AG08396 (cell line): ENCODE measurements around the gene C3orf85.

ENCODE experiments used
- DNase-seq: peaks from one replicate; pipeline ENCODE4 v3.0.0; 2012; ENCODE audit warnings: low spot score, mixed read lengths

The C3orf85 gene

GRCh38 chr3:109152320-109152719 is 15.8 kb downstream of the C3orf85 start:
- no peak for DNase-seq

GRCh38 chr3:109154979-109155378 is 18.5 kb downstream of the C3orf85 start:
- no peak for DNase-seq

DNA sequence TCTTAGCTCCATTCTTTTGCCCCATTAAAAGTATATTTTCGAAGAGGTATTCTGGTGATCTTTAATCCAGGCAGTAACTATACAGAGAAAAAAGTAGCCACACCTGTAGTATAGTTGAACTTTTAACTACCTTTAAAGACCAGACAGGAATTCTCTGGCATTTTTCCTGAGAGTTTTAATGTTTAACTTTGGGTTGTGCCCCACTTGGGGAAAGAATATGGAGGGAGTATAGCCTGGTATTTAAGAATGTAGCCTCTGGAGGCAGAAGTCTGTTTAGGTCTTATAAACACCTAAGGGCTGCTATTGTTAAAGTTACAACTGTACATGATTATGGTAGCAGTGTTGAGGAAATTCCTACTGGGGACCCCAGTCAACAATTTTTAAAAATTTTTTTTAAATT is 19.3 kb downstream of the C3orf85 start:
- DNase-seq, result no peak

DNA sequence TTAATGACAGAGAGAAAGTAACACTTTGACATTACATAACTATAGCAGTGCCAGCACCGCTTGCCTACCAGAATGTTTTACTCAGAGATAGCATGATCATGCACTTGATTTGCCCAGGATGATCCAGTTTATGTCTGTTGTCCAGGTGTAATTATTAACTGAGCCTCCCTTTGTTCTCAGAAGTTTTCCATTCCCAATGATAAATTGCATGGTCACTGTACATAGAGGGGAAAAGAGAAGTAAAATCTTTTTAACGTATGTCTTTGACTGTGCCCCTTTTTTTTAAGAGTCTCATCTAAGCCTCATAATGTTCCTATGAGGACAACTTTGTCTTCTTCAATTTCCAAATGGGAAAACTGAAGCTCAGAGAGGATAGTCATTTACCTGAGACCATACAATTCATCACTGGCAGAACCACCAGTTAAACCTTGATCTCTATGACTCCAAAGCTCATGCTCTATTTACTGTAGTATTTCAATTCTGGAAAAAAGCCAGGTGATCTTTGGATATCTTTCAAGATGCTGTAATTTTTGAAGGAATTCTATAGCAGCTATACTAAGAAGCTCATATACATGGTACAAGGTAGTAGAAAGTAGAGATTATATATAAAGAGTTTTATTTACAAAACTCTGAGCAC is 25.1 kb downstream of the C3orf85 start:
- DNase-seq, result no peak

- DNase-seq, result no peak
Measured at GRCh38 chr3:109165905-109166304, 29.4 kb downstream of the C3orf85 start.

GRCh38 chr3:109171479-109171878 is 35.0 kb downstream of the C3orf85 start:
- no peak for DNase-seq

- no peak for DNase-seq
Measured at GRCh38 chr3:109175411-109175810, 38.9 kb downstream of the C3orf85 start.

DNA sequence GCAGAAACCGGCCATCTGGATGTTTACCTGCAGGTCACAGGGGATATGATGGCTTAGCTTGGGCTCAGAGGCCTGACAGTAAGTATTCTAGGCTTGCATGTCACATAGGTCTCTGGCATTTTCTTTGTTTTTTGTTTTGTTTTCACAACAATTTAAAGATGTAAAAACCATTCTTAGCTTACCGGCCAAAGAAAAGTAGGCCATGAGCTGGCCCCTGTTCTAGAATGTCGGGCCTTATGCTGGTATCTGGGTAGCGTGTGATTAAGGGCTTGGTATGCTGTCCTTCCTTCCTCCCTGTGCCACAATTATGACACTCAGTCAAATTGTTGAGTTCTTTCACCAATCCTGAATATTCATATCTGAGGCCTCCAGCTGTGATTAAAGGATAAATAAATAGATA is 40.2 kb downstream of the C3orf85 start:
- DNase-seq, result no peak

- DNase-seq, result no peak
Measured at GRCh38 chr3:109177908-109178307, 41.4 kb downstream of the C3orf85 start.

GRCh38 chr3:109178708-109179107 is 42.2 kb downstream of the C3orf85 start:
- no peak for DNase-seq

GRCh38 chr3:109184726-109185125 is 48.2 kb downstream of the C3orf85 start:
- no peak for DNase-seq

GRCh38 chr3:109187390-109187789 is 50.9 kb downstream of the C3orf85 start:
- no peak for DNase-seq

DNA sequence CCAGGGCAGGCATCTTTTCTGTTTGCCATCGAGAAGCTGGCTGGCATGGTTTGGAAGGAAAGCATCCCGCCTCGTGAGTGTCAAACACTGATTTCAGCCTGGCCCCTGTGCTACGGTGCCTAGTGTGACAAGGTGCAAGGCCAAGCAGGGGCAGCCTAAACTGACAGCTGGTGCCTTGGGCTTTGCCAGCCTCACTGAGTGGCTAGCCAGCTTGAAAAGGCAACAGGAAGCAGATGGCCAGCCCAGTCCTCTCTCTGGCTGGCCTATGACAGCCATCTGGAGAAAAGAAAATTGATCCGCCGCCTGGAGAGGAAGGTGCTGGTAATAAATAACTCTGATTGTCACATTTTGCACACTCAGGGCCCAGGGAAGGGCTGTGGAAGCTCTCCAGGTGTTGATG is 52.2 kb downstream of the C3orf85 start:
- no peak for DNase-seq

- no peak for DNase-seq
Measured at GRCh38 chr3:109191421-109191820, 54.9 kb downstream of the C3orf85 start.

- DNase-seq, result peak; percentile 49
Measured at GRCh38 chr3:109195815-109196214, 59.3 kb downstream of the C3orf85 start.
